Measurements from ENCODE around the gene CROCC2.
"Not testable (repeated sequence)": the region's sequence is repeated elsewhere in the genome, so short reads cannot be mapped to it uniquely, and the experiment has no call there.

Gene CROCC2

DNA sequence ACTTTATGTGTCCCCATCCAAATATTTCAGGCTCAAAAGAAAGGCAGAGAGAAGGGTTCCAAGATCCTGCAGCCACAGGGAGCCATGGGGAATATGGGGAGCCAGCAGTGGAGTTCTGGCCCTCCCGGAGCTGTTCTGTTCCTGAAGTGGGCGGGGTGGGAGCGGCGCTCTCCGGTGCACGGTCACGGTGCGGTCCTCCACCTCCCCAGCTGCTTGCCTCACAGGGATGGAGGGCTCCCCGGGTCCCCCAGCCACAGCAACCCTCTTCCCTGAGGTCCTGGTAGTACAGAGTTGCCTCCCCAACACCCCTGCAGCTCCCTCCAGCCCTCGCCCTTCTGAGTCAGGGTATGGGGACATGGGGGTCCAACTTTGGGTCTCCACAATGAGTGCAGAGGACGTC lies 66.1 kb downstream of the CROCC2 start:
- no peak for DNase-seq

GRCh38 chr2:240972636-240973521 lies 66.7 kb downstream of the CROCC2 start:
- DNase-seq = no peak

DNA sequence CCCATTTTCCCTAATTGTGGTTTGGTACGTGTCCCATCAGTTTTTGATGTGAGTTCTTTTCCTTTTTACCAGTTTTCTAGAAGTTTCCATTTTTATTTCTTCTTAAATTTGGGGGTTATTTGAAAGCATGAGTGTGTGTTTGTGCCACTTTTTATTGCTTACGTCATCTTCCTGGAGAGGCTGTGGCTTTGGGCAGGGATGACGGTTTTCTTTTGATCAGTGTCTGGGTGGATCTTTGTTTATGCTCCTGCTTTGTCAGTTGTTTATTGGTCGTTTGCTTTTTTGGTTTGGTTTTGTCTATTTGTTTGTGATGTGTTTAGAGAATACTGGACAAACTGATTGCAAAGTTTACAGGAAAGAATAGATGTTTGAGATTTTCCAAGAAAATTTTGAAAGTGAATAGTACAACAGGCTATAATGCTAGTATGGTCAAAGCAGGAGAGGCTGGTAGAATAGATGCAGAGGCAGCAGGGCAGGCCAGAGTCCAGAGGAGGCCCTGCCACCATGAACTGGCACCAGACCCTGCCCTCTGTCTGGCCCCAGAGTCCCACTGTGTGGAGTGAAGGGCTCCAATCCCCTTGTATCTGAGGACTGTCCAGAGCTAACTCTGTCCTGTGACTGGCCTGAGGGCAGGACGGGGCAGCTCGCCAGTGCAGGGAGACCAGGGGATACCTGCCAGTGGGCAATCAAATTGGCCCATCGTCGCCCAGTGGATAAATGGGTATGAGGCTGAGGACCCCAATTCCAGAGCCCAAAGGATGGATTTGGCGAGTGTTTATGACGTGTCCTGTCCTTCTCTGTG lies 68.8 kb downstream of the CROCC2 start:
- DNase-seq = no peak

GRCh38 chr2:240975903-240976302 lies 69.8 kb downstream of the CROCC2 start:
- not testable (repeated sequence) for DNase-seq

- no peak for DNase-seq
Observed at GRCh38 chr2:240981280-240981679, 75.1 kb downstream of the CROCC2 start.

DNA sequence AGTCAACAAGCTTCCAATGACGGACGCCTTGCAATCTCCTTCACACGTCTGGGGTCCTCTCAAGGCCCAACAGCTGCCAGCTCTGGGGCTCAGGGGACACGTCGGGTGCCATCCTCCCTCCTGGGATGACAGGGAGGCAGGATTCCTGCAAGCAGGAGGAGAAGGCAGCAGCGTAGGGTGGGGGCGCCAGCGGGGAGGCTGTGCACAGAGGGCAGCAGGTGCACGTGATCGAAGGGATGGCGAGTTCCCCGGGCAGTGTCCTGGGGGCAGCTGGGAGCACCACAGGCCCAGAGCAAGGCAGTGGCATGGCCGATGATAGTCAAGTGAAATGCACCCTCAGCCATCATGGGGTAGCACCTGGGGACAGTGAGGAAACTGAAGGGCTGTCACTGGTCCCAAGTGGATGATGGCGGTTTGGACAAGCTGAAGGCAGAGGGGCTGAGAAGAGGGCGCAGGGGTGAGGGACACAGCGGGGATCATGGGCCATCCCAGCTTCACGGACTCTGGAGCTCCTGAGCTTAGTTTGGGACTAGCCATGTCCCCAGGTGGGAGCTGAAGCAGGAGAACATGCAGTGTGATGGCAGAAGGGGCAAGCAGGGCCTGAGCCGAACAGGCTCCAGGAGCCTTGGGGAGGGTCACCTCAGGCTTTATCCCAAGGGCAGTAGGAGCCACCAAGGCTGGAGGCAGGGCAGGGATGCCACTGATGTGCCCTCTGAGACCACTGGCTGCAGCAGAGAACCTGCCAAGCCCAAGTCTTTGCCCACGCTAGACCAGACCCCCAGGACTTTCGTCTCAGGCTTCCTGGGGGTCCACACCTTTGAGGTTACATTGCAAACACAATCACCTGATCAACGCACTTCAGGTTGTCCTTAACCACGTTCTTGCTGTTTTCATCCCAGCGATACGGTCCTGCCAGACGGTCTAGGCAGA lies 76.0 kb downstream of the CROCC2 start:
- DNase-seq = no peak

DNA sequence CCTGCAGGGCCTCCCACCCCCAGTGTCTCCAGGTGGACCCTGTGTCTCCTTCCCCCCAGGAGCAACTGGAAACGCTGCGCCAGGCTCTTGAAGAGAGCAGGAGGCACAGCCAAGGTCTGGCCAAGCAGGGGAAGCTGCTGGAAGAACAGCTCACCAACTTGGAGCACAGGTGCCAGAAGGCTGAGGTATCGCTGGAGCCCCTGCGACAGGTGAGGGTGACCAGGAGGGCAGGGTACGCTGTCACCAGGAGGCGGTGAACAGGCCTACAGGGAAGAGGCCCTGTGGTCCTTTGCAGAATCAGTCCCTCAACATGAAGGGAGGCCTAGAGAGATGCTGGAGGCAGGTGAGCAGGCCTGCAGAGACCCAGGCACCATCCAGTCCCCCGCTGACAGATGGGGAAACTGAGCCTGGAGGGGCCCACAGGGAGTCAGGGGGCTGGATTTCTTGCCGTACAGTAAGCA lies 76.7 kb downstream of the CROCC2 start:
- DNase-seq = no peak

DNA sequence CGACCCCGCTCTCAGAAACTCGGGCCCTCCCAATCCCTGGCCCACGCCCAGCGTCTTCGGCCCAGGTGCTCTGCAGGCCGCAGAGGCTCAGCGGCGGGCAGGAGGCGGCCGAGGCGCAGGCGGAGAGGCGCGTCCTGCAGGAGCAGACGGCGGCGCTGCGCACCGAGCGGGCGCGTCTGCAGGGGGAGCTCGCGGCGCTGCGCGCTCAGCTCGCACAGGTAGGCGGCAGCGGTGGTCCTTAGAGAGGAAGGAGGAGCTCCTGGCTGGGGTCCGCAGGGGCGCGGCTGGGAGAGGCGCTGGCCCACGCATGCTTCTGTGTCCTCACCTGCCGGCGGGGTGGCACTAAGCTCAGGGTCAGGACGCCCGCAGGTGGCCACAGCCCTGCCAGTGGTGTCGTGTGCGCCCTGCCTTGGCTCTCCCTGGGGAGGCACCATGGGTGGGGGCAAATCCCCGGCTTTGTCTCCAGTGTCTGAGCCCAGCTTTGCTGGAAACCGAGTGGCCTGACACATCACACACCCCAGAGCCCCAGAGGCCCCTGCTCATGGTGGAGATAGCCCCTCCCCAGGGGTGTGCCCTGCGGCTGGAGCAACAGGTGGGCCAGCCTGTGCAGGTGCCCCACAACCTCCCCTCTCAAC lies 77.3 kb downstream of the CROCC2 start:
- no peak for DNase-seq

GRCh38 chr2:240983996-240984498 lies 77.9 kb downstream of the CROCC2 start:
- DNase-seq = no peak

DNA sequence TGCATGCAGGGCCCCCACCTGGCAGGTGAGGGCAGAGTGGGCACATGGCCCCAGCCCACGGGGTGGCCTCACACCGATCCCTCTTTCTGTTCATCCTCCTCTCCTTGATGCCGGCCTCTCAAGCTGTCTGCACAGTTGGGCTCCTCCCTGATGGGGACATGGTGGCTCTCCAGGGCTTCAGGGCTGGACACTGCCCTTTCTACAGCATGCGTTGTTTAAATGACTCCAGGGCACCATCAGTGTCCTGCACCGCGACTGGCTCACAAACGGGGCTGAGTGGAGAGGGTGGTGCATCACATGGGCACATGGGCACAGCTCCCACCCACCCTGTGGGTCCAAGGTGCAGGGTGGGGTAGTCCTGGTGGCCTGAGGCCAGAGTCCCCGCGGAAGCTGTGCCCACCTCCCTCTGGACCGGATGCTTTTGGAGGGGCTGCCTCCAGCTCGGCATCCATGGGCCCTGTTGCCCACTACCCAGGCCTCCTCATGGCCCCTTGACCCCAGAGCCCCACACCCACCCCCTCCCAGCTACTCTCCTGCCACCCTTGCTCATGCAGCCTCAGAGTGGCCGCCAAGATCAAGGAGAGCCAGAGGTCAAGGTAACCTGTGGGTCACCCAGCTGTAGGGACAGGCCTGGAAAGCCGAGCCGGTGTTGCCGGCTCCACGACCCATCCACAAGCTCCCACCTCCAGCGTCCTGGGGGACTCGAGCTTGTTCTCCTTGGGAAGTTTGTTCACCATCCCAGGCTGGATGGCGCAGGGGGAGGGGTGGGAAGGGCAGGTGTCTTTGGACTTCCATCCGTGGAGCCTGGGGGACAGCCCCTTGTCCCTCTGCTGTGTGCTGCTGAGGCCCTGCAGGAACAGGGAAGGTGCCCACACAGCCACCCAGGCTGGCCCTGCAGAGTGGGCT lies 80.0 kb downstream of the CROCC2 start:
- DNase-seq = no peak

DNA sequence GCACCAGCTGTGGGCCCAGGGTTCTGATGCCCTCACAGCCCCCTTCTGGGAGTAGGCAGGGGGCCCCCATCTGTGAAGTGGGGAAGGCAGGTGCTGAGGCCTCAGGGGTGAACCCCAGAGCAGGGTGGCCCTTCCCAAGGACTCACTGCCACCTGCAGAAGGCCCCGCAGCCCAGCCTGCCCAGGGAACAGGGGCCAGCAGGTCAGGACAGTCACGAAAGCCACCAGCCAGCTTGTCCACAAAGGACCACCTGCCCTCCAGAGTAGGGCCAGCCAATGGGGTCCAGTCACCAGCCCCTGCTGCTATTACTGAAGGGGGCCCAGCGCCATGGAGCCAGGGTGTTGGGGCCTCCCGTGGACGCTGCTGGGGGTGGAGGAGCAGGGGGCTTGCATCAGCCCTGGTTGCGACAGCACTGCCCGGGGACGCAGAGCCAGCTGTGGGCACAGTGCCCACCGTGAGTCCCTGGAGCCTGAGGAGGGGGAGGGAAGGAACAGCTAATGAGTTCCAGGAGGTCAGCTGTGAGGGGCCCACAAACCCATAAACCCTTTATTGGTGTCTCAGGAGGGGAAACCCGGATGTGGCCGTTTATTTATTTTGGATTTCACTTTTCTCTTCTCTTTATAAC lies 80.8 kb downstream of the CROCC2 start:
- no peak for DNase-seq

- no peak for DNase-seq
Observed at GRCh38 chr2:240987588-240987987, 81.5 kb downstream of the CROCC2 start.

DNA sequence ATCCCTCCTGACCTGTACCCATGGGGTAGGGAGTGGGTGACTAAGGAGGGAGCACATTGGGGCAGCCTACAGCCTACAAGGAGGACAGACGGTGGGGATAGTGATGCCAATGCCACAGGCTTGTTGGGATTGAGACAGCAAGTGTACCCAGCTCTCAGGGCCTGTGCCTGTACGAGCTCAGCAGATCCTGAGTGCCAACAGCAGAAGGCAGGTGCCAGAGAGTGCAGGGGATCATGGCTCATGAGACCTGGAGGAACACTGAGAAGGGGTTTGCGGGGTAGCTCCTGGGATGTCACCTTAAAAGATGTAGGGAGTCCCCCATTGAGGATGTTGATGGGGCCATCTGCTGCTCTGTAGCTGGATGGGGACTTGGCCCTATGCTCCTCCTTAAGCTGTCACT lies 82.0 kb downstream of the CROCC2 start:
- DNase-seq = no peak

DNA sequence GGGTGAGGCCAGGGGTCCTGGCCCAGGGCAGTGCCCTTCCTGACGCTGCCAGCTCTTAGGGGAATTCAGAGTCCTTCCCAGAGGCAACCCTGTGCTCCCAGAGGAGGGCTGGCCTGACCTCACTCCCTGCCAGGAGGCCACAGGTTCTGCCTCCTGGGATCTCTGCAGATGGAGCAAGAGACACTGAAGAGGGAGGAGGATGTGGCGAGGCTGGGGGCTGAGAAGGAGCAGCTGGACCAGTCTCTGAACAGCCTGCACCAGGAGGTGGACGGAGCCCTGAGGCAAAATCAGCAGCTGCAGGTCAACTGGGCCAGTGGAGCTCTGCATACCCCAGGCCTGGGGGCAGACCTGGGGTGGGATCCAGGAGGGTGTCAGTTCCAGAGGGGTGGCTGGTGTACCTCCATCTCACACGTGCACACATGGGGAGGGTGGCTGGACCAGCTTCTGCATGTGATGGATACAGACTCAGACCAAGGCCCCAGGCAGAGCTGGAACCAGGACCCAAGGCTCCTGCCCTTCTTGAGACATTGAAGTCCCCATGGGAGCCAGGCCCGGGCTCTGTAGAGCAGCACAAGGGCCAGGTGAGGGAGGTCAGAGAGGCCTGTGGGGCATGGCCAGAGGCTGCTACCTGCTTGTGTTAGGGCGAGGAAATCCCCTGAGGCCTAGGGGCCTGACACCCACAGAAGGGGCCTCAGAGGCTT lies 82.6 kb downstream of the CROCC2 start:
- DNase-seq = no peak

GRCh38 chr2:240989451-240990265 lies 83.5 kb downstream of the CROCC2 start:
- DNase-seq = no peak

- DNase-seq = no peak
Observed at GRCh38 chr2:240990266-240990529, 84.1 kb downstream of the CROCC2 start.

DNA sequence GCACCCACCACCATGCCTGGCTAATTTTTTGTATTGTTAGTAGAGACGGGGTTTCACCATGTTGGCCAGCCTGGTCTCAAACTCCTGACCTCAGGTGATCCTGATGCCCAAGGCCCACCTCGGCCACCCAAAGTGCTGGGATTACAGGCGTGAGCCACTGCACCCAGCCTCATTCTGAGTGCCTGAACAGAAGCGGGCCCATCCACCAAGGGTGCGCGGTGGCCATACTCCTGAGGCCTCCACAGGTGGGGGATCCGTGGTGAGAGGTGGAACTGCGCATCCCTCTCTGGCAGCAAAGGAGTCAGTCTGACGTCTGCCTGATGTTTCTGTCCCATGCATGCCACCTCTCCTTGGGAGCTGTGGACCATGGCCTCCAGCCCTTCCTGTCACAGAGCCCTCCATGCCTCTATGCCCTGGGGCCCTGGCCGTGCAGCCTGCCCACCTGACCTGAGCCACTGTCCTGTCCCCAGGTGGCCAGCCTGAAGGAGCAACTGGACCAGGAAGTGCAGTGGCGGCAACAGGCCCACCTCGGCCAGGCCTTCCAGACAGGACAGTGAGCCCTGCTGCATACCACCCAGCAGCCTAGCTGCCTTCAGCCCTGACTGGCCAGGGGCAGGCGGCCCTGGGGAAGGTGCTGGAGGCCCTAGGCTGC lies 84.7 kb downstream of the CROCC2 start:
- DNase-seq = no peak
